HT-29 (cell line): ENCODE data around the gene PDZK1IP1. TPM values are rescaled to one million over a fixed set of nuclear protein-coding genes. Genes with fewer than 3 reads are reported as not detected.

Experiments used
- DNase-seq: peaks from one replicate; pipeline ENCODE4 v3.0.0-alpha.2; 2015; ENCODE audit warnings: low spot score
- total RNA-seq: library from RNA; depleted of rRNA; stranded (reverse); fragments of >200 nt; shearing (Covaris generic); gene quantifications from 2 replicates; pipeline ENCODE4 v1.2.3, GENCODE V29; 2014; rRNA removed

PDZK1IP1 gene
- total RNA-seq, 1 experiment from 2014 or later = 38.0 TPM

DNA sequence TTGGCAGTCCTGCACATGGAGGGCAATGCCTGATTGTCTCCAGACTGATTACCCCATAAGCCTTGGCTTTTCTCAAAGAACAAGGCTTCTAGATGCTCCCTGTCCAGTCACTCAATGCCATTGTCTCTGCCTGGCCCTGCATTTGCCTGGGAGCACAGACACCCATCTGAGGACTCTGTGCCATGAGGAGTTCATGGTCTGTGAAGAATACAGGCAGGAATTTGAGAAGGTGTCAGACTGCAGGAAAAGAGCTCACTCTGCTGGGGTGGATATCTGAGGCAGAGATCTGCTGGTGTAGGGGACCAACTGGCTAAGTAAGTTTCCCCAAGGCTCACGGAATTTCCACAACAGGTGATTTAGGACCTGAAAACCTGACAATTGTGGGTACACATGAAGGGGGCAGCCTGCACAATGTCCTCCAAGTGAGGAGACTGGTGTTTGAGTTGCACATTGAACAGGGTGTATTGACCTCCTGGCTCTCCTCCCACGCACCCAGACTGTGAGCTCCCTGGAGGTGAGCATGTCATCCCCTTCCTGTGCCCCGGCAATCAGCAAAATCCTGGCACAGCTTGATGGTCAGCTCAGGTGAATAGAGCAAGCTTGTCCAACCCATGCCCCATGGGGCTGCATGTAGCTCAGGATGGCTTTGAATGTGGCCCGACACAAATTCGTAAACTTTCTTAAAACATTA lies 51.8 kb downstream of the PDZK1IP1 start:
- DNase-seq = no peak

DNA sequence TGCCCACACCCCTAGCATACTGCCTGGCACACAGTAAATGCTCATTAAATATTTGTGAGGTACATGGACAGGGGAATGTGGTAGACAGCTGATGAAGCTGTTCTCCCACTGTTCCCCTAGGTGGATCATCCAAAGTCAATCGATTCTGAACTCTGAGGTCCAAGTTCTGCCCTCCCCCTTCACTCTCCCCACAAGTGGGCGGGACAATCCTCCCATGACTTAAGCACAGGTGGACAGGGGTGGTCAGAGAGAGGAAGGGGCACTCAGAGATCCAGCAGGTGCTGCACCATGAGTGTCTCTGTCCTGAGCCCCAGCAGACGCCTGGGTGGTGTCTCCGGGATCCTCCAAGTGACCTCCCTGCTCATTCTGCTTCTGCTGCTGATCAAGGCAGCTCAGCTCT lies 52.6 kb downstream of the PDZK1IP1 start, which contains the start of gene CYP4A22:
Gene CYP4A22 (plus strand): TSS at position 244 of the 400 bp plus-strand sequence. CDS start 45 bp downstream, at position 289.
- DNase-seq = no peak

Other genes starting within 250 kb of the PDZK1IP1 start
- gene CYP4A11, start 248.6 kb downstream of the PDZK1IP1 start, total RNA-seq = not detected in 2 replicates
- gene CYP4X1, start 166.4 kb downstream of the PDZK1IP1 start, total RNA-seq = not detected in 2 replicates
- not detected in 2 replicates for gene CYP4Z1, start 122.8 kb downstream of the PDZK1IP1 start, total RNA-seq
- not detected in 2 replicates for gene CYP4A22, start 52.6 kb downstream of the PDZK1IP1 start, total RNA-seq
- not detected in 2 replicates for gene TAL1, start 42.2 kb upstream of the PDZK1IP1 start, total RNA-seq
- 12.4 and 12.6 TPM in 2 replicates for gene STIL, start 124.1 kb upstream of the PDZK1IP1 start, total RNA-seq
- gene CMPK1, start 143.8 kb upstream of the PDZK1IP1 start, total RNA-seq = 51.4 and 57.7 TPM in 2 replicates
- gene FOXE3, start 226.2 kb upstream of the PDZK1IP1 start, total RNA-seq = not detected in 2 replicates
- gene FOXD2, start 248.0 kb upstream of the PDZK1IP1 start, total RNA-seq = 2.8 TPM in 2 replicates